Middle frontal gyrus (tissue), 1 donor: ENCODE results near the gene ANKRD53.

ENCODE experiments used
- DNase-seq: peaks from one replicate; pipeline ENCODE4 v3.0.0-alpha.2; 2015; ENCODE audit warnings: low spot score; ENCODE audit errors: extremely low spot score

The ANKRD53 gene

DNA sequence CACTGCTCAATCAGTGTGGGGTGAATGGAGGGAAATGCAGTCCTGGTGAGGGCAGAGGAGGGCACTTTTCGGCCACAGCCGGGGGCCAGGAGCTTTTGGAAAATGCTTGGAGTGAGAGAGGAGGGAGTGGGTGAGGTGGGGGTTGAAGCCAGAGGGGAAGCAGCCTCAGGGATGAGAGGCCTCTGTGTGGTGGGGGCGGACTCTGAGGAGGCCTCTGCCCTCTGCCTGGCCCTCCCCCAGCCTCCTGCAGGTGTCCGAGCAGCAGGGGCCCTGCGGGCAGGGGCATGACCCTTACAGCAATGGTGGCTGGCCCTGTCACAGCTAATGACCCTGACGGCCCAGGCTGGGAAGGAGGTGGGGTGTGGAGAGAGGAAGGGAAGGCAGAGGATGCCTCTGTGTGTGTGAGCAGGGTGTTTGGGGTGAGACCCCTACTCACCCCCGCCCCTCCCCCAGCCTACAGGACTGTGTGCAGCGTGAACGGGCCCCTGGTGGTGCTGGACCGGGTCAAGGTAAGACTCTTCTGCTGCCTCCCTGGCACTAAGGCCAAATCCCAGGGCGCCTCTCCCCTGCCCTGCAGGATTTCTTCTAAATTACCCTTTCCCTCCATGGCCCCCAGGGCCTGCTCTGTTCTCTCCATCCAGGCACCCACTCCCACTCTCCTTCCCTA lies 35.1 kb upstream of the ANKRD53 start:
- no peak for DNase-seq

DNA sequence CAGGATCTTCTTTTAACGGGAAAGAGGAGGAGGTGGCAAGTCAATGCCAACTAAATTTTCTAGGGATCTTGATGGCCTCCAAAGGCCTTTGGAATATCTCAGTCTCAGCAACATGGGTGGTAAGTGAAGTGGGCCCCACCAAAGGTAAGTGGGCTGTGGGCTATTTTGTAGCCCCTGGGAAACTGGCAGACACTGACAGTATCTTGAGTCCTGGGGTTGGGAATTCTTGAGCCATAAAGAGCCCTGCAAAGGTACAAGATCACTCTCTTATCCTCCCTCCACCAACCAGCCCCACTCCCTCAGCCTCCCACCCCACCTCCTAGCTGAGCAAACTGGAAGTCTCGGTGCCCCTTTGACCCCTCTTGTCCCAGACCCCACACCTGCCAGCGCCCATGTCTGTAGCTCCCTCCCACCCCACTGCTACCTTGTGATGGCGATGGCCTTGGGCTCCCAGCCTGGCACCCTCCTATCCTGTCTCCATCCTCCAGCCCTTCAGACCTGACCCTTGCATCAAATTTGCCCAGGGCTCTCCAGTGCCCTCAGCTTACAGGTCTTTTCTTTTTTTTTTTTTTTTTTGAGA lies 34.2 kb upstream of the ANKRD53 start:
- DNase-seq: no peak

DNA sequence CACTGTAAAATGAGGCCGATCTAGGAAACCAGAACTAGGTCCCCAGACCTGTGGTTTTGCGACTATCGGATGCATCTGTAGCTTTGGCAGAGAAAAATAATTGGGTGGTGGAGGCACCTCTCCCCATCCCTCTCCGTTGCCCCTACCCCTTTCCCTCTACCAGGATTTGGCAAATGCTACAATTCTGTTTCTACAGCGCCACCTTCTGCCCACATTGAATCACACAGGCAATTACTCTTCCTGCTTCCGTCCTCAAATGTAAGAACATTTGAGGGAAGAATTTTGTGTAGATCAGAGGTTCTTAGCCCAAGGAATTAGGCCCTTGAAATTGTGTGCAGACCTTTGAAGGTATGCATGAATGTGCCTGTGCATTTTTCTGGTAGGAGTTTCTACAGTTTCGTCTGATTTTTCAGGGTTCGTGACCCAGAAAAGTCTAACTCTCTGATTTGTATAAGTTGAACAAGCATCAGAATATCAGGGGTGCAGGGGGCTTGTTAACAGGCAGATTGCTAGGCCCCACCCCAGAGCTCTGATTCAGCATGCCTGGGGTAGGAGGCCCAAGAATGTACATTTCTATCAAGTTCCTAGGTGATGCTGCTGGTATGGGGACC lies 31.5 kb upstream of the ANKRD53 start:
- peak; percentile 43 for DNase-seq

DNA sequence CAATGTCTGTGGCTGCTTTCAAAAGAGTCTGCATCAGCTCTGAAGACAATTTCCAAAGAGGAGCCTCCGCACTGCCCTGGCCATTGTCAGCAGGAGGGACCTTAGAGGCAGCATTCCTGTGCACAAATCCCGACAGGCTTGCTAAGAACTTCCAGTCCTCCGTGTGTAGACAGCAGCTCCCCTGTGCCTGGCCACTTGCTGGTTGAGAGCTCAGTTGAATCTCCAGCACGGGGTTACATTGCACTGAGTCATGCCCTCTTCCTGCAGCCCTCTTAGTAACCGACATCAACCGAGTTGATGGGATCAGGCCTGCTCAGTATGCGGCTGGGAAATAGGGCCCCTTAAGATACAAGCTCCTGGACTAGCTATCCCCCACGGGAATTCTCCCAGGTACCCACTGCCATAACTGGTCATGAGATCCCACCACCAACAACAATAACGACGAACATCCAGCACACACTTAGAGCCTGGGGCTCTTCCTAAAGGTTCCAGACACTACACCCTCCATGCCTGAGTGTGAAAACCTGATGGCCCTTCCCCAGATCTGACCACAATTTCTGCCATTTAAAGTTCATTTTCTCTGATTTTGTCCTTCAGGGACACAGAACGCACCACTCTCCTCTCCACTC lies 30.8 kb upstream of the ANKRD53 start:
- DNase-seq: no peak

DNA sequence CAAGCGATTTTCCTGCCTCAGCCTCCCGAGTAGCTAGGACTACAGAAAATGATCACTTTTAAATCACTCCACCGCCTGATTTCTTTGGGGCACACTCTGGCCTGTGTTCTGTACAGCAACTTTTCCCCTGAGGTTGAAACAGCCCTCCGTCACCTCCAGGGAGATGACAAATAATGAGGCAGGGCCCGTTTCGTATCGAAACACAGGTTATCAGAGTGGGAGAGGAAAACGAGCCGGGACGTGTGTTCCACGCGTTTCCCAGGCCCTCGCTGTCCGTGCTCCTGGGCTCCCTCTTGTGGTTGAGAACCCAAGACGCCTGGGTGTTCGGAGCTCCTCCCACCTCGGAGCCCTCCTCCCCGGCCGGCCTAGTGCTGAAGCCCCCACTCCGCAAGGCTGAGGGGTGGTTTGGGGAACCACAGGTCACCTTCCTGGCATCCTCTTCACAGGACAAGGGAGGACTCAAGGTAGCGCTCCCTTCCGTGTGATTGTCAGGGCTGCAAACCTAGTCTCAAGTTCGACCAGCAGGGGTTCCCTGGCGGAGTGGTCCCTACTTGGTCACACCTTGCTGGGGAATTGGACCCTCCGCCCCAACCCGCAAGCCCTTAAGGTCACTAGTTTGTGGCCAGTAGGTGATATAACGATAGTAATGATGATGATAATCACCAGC lies 30.0 kb upstream of the ANKRD53 start:
- peak; percentile 20 for DNase-seq

DNA sequence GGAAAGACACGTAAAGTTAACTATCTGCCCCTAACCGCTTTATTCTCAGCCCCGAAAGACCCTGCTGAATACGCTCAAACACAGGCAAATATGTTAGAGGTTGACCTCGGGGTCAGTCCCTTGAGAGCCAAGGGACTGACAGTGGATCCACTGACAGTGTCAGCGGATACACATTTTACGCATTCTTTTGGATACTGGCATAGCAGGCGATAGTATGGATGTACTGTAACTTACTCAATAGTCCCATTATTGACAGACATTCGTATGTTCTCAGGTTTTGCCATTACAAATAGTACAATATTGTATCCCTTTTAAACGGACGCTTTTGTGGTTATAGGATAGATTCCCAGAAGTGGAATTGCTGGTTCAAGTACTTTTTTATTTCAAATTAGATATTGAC lies 29.3 kb upstream of the ANKRD53 start:
- DNase-seq: no peak

DNA sequence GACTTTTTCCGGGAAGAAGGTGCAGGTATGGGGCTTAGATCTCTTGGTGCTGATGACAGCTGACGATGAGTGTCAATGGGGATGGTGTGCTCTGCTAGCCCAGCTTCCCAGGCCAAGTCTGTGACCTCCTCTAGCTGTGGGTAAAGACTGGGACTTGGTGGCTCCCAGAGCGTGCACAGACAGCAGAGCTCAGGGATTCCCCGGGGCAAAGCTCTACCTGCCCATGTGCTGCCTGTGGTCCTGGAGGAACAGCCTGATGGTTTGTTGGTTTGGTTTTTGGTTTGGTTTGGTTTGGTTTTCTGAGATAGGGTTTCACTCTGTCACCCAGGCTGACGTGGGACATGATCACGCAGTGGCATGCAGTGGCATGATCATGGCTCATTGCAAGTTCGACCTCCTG lies 23.5 kb upstream of the ANKRD53 start:
- DNase-seq: no peak

DNA sequence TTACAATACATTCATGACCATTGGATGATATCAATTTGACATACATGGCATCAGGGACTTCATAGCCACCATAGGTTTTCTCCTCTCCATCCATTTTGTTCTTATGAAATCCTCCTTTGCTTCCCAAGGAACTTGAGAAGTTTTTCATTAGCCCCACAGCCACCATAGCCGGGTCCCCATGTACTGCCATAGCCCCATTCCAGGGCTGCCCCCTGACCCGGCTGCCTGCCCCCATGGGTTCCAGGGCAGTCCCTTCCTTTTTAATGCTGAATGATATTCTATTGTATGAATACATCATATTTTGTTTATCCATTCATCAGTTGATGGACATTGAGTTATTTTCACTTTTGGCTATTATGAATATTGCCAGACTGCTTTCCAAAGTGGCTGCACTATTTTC lies 22.3 kb upstream of the ANKRD53 start:
- DNase-seq: no peak

DNA sequence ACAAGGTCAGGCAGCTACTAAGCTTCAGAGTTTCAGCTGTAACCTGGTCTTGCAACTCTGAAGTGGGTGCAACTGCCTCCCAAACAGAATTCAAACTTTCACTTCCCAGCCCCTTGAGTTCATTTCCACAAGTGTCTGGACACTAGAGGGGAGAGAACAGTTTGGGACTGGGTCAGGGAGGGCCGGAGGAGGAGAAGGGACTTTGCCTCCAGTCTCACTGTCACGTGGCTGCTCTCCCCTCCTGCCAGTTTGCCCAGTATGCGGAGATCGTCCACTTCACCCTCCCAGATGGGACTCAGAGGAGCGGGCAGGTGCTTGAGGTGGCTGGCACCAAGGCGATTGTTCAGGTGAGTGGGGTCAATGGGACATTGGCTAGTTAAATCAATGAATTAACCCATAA lies 20.6 kb upstream of the ANKRD53 start:
- DNase-seq: no peak

DNA sequence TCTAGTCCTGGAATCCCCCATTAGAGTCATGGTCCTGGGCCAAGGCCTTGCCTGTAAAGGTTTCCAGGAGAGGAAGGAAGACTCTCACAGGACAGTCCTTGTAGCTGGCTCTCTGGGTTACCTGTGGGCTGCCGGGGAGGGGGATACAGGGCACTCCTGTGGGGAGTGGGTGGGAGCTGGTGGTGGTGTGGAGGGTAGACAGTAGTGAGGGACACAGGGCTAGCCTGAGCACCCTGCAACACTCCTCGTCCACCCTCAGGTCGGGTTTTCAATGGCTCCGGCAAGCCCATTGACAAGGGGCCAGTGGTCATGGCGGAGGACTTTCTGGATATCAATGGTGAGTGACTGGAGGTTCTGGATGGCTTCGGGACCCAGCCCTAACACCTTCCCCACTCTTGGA lies 19.7 kb upstream of the ANKRD53 start:
- no peak for DNase-seq

DNA sequence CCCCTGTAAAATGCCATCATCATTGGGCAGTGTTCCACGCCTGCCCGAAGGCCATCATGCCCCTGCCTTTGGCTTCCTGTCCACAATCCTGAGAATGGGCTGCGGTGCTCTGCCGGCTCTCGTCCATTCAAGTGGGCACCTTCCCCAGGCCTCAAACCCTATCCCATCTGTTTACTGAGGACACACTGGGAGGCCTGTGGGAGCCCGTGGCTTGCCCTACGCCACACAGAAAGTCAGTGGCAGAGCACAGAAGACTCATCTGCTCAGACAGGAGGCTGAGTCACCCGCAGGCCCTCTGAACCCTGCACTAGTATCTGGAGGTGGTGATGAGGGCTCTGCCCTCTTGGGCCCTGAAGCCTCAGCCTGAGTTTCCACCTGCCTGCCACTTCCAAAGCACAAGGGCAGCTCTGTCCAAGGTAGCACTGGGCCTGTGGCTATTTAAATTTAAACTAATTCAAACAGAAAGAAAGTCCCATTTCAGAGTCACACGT lies 19.1 kb upstream of the ANKRD53 start:
- no peak for DNase-seq

DNA sequence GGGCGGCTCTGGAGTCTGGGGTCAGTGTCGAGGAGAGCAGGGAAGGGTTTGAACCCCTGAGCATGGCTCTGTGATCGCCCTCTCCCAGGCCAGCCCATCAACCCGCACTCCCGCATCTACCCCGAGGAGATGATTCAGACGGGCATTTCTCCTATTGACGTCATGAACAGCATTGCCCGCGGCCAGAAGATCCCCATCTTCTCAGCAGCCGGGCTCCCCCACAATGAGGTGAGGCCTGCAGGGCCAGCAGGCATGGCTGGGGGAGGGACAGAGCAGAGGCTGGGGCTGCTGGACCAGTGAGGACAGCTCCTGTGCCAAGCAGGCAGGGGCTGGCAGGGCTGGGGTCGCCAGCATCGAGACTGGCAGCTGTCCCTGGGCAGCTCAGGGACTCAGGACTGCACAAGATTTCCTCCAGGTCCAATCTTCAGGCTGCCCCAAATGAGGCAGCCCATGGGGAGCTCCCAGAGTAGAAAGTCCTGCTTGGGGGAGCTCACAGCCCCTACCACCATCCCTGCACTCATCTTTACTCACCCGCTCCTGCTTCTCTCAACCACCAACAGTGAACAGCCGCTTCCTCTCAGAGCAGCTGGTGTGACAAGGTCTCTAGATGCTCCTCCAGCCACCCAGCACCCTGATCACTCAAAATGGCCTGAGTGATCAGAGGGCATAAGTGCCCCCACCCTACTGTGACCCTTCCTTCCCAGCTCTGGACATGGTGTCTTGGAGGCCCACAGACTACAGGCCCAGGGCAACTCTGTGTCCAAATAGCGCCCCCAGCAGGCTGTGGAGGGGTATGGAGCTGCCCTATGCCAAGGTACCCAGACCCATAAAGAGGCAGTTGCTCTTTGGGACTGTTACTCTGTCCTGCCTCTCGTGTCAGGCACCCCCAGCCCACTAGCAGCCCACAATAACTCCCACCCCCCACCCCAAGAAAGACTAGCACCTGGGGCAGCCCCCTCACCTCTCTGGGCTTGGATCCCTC lies 18.3 kb upstream of the ANKRD53 start:
- DNase-seq: no peak

DNA sequence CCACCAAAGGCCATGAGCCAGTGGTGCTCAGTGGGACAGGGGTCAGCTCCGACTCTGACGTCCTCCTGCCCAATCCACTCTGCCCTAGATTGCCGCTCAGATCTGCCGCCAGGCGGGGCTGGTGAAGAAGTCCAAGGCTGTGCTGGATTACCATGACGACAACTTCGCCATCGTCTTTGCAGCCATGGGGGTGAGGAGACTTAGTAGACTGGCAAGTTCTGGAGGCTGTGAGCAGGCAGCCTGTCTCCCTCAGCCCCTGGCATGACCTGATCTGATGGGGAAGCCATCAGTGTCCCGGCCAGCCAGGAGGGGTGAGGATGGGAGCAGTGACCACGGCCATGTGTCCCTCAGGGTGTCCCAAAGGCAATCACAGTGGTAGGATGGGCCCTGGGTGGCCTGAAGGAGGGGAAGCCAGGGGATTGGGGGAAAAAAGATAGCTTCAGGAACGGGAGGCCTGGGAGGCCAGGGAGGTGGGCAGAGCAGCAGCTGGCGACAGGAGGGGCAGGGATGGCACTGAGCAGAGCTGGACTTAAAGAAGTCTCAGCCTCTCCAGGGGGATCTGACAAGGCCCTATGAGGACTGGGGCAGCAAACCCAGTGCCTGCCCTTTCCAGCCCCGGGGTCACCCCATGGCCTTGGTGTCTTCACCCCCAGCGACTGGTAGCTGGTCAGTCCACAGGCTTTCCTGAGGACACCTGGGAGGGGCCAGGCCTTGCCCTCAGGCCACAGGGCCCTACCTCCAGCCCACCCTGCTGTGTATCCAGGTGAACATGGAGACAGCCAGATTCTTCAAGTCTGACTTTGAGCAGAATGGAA lies 17.4 kb upstream of the ANKRD53 start:
- DNase-seq: no peak

DNA sequence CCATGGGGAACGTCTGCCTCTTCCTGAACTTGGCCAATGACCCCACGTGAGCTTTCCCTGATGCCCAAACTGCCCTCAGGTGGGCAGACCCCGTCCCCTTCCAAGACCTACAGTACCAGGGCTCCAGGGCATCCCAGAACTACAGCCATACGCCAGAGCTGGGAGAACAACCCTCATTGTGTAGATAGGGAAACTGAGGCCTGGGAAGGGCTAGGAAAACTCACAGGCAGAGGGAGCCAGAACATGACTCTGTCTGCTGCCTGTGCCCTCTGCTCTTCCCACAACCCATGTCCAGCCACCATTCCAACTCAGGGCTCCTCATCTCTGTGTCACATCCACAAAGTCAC lies 16.8 kb upstream of the ANKRD53 start:
- DNase-seq: no peak

DNA sequence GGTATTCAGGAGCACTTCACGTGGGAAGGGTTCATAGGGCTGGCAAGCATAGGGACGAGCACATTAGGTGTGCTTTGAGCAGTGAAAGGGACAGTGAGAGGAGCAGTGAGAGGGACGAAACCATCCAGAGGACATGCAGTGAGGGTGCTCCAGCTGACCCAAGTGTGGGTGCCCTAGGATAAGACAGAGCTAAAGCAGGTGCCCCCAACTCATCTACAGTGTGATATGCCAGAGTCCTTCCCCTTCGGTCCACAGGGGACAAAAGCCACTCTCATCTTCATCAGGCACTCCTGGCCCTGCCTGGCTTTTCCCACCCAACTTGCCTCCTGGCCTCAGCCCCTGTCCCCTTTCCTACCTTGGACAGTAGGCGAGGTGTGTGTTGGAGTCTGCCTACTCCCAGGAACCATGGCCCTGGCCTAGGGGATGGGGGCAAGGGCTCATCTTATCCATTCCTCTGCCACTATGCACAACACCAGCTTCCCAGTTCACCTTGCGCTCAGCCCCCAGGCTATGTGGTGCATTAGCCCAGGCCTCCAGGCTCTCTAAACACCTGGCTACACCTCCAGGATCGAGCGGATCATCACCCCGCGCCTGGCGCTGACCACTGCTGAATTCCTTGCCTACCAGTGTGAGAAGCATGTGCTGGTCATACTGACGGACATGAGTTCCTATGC lies 16.1 kb upstream of the ANKRD53 start:
- no peak for DNase-seq

DNA sequence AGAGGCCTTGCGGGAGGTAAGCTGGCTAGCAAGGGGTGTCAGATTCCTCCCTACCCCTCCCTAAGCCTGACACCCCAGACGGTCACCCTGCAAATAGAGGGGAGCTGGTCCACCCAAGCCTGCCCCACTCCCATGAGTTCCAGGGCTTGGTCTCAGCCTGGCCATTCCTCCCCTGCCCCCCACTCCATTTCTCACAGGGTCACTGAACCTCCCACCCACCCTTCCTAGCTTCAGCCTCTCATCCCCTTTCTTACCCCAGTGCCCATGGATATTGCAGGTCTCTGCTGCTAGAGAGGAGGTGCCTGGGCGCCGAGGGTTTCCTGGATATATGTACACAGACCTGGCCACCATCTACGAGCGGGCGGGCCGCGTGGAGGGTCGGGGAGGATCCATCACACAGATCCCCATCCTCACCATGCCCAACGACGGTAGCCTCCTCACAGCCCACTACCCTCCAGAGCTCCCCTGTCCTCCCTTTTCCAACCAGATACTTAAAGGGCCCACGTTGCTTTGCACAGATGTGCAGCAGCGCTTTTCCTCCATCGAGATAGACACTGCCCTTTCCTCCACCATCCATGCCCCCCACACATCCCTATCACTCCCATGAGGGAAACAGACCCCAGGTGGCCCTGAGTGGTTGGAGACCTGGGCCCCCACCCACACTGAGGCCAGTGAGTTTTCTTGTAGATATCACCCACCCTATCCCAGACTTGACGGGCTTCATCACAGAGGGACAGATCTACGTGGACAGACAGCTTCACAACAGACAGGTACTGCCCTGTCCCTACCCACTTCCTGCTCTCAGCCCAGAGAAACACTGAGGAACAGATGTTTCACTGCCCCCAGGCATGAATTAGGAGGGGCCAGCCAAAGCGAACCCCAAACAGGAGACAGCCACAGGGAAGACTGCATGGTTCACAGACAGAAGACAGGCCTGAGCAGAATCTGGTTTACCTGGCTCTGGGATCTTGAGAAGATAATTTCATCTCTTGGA lies 15.2 kb upstream of the ANKRD53 start:
- no peak for DNase-seq

DNA sequence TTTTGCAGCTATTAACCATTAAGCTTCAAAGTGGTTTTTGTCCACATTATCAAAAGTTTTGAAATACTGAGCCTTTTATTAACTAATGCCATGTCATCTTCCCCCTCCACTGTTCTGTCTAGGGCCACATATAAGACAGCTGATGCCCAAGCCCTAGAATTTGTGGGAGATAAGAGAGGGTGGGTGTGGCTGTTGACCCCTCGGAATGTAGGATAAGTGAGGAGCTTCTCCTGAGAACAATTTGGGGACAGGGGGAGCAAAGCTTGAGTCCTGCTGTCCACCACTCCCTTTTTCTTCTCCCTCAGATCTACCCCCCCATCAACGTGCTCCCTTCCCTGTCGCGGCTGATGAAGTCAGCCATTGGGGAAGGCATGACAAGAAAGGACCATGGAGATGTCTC lies 14.3 kb upstream of the ANKRD53 start:
- no peak for DNase-seq
